GM18867 (cell line): ENCODE data around the gene DNAJC24.
A peak's percentile ranks its signal among the peaks of the same experiment; 100 is the strongest.
"Not testable (repeated sequence)": the region's sequence is repeated elsewhere in the genome, so short reads cannot be mapped to it uniquely, and the experiment has no call there.

ENCODE experiments used
- ATAC-seq: cut with Tn5 transposase; IDR thresholded peaks from one replicate; pipeline ENCODE4 v1.9.1; 2021; ENCODE audit warnings: mild to moderate bottlenecking, moderate library complexity; ENCODE audit not compliant: unreplicated experiment

The DNAJC24 gene

GRCh38 chr11:31369348-31370329 is at the start of gene DNAJC24, which contains the start of gene DCDC1:
TSS of gene DNAJC24 (plus strand) at chr11:31369860. CDS start at chr11:31370749, 889 bp downstream.
TSS of gene DCDC1 (minus strand) at chr11:31369739. CDS start at chr11:31328280, 41,459 bp downstream.
- peak; percentile 99 for ATAC-seq

- not testable (repeated sequence) for ATAC-seq
These were observed 48.2 kb upstream of the DNAJC24 start for GRCh38 chr11:31321494-31321893.

- ATAC-seq = no peak
These were observed 46.5 kb upstream of the DNAJC24 start for GRCh38 chr11:31323145-31323544.

- ATAC-seq = no peak
These were observed 44.5 kb upstream of the DNAJC24 start for GRCh38 chr11:31325160-31325559.

- ATAC-seq = peak; percentile 83
These were observed 43.1 kb upstream of the DNAJC24 start for GRCh38 chr11:31326470-31327148.

GRCh38 chr11:31327417-31327816 is 42.2 kb upstream of the DNAJC24 start:
- ATAC-seq = no peak

- ATAC-seq = no peak
These were observed 41.0 kb upstream of the DNAJC24 start for GRCh38 chr11:31328697-31329096.

GRCh38 chr11:31337806-31338205 is 31.9 kb upstream of the DNAJC24 start:
- ATAC-seq = no peak

- peak; percentile 75 for ATAC-seq
These were observed 28.6 kb upstream of the DNAJC24 start for GRCh38 chr11:31340903-31341572.

- no peak for ATAC-seq
These were observed 18.5 kb upstream of the DNAJC24 start for GRCh38 chr11:31351168-31351567.

- no peak for ATAC-seq
These were observed 14.5 kb upstream of the DNAJC24 start for GRCh38 chr11:31355131-31355530.

GRCh38 chr11:31355817-31356216 is 13.8 kb upstream of the DNAJC24 start:
- ATAC-seq = no peak

GRCh38 chr11:31361743-31362142 is 7.9 kb upstream of the DNAJC24 start:
- no peak for ATAC-seq

GRCh38 chr11:31366795-31367194 is 2.9 kb upstream of the DNAJC24 start:
- no peak for ATAC-seq

GRCh38 chr11:31375879-31376278 is 6.2 kb downstream of the DNAJC24 start:
- ATAC-seq = no peak

- no peak for ATAC-seq
These were observed 13.5 kb downstream of the DNAJC24 start for GRCh38 chr11:31383116-31383515.

GRCh38 chr11:31387379-31387778 is 17.7 kb downstream of the DNAJC24 start:
- no peak for ATAC-seq

- ATAC-seq = no peak
These were observed 27.7 kb downstream of the DNAJC24 start for GRCh38 chr11:31397239-31397834.

GRCh38 chr11:31404614-31405013 is 35.0 kb downstream of the DNAJC24 start:
- ATAC-seq = no peak

- ATAC-seq = no peak
These were observed 38.5 kb downstream of the DNAJC24 start for GRCh38 chr11:31408201-31408600.

GRCh38 chr11:31412946-31413345 is 43.3 kb downstream of the DNAJC24 start:
- ATAC-seq = no peak
